HepG2 (cell line): ENCODE results near the gene ATP9A. TPM values are rescaled to one million over a fixed set of nuclear protein-coding genes. Genes with fewer than 3 reads are reported as not detected.
A peak's percentile ranks its signal among the peaks of the same experiment; 100 is the strongest.

Source experiments
- ATAC-seq: fragments of 200-7000 bp; cut with Tn5 transposase; 3 replicates; pipeline ENCODE4 v1.9.1; 2020; ENCODE audit warnings: mild to moderate bottlenecking, moderate library complexity
- BruUV-seq: library from RNA; stranded (reverse); fragments of 400-500 nt; replicated peaks from 2 replicates; lab custom pipeline; 2021; lab: Mats Ljungman, UMichigan
- CTCF ChIA-PET: fragments of 300-600 bp; formaldehyde crosslinking; extraction: SDS; loops from one replicate; lab custom pipeline; 2021; ENCODE audit warnings: low total read pairs, inconsistent platforms, low intra/inter-chr PET ratio; lab: Yijun Ruan, JAX
- POLR2A ChIA-PET: fragments of 350-600 bp; sonication (Branson Sonifier 250); formaldehyde crosslinking; loops from one replicate; lab custom pipeline; 2020; ENCODE audit warnings: antibody characterized with exemption, inconsistent platforms; lab: Yijun Ruan, JAX
- DNase-seq: peaks from one replicate; pipeline ENCODE4 v3.0.0-alpha.2; 2015; ENCODE audit warnings: low spot score
- FAIRE-seq: peaks from 3 replicates; lab custom pipeline; 2011; peaks lifted over from hg19 to GRCh38; lab: Jason Lieb, UNC
- H2AFZ ChIP-seq: one replicate; pipeline ENCODE4 v1.6.1; 2011; ENCODE audit warnings: low read length, inconsistent platforms
- H3K27ac ChIP-seq: fragments of 300-600 bp; 3 replicates; pipeline ENCODE4 v1.8.0; 2011; ENCODE audit warnings: mixed run types, mild to moderate bottlenecking, mixed read lengths, low read length, inconsistent platforms; ENCODE audit not compliant: insufficient read depth; ENCODE audit errors: extremely low read length
- H3K27me3 ChIP-seq, 2 experiments: fragments of 200-600 bp in 1 of 2; 2 replicates in 1 of 2; 3 replicates in 1 of 2; pipeline versions ENCODE4 v1.6.0 to v1.8.0; 2011; ENCODE audit warnings: low read length in 2 of 2, mild to moderate bottlenecking in 2 of 2, moderate library complexity in 2 of 2, inconsistent platforms in 1 of 2; ENCODE audit not compliant: insufficient read depth in 2 of 2, control insufficient read depth in 1 of 2
- H3K36me3 ChIP-seq, 2 experiments: fragments of 200-600 bp in 1 of 2; replicated peaks in 1 of 2; 2 replicates in 1 of 2; 3 replicates in 1 of 2; pipeline versions ENCODE4 v1.5.1 to v1.8.0; 2011; ENCODE audit warnings: low read length in 2 of 2, inconsistent platforms in 1 of 2; ENCODE audit not compliant: insufficient read depth in 2 of 2, control insufficient read depth in 1 of 2
- H3K4me1 ChIP-seq: 2 replicates; pipeline ENCODE4 v1.5.1; 2012; ENCODE audit warnings: low read length, inconsistent platforms; ENCODE audit not compliant: insufficient read depth
- H3K4me2 ChIP-seq: 2 replicates; pipeline ENCODE4 v1.6.0; 2011; ENCODE audit warnings: low read depth, low read length, inconsistent platforms
- H3K4me3 ChIP-seq, 3 experiments: fragments of 200-600 bp in 1 of 3; sonication (generic), shearing (Covaris generic) in 1 of 3; replicated peaks in 1 of 3; 2 replicates each; pipeline ENCODE4 v1.5.1; 2011 to 2016; ENCODE audit warnings: low read length in 3 of 3, inconsistent platforms in 2 of 3, low read depth in 2 of 3, mild to moderate bottlenecking in 2 of 3, control low read depth in 1 of 3, mixed read lengths in 1 of 3; ENCODE audit not compliant: insufficient read depth in 1 of 3
- H3K79me2 ChIP-seq: one replicate; pipeline ENCODE4 v1.6.1; 2011; ENCODE audit warnings: low read length, inconsistent platforms; ENCODE audit not compliant: insufficient read depth
- H3K9ac ChIP-seq: 2 replicates; pipeline ENCODE4 v1.6.0; 2011; ENCODE audit warnings: mild to moderate bottlenecking, low read depth, low read length, inconsistent platforms; ENCODE audit not compliant: insufficient read depth
- H3K9me3 ChIP-seq: 2 replicates; pipeline ENCODE4 v1.5.1; 2012; ENCODE audit warnings: mild to moderate bottlenecking, low read length
- H4K20me1 ChIP-seq: 2 replicates; pipeline ENCODE4 v1.6.0; 2011; ENCODE audit warnings: inconsistent platforms, mild to moderate bottlenecking, low read length, moderate library complexity; ENCODE audit not compliant: insufficient read depth
- ATM ChIP-seq: fragments of 450-650 bp; IDR thresholded peaks from 2 replicates; pipeline ENCODE4 v1.7.1; 2017; ENCODE audit warnings: mild to moderate bottlenecking, borderline replicate concordance
- DNMT3B ChIP-seq: conservative IDR thresholded peaks from 2 replicates; pipeline ENCODE4 v1.6.1; 2016; ENCODE audit warnings: missing biosample characterization, control low read depth
- ERF ChIP-seq: IDR thresholded peaks from 2 replicates; pipeline ENCODE4 v1.6.1; 2018; ENCODE audit warnings: missing biosample characterization, missing genetic modification reagents
- ESRRA ChIP-seq: sonication (generic); formaldehyde crosslinking; IDR thresholded peaks from 2 replicates; pipeline ENCODE4 v1.5.1; 2020; ENCODE audit warnings: mild to moderate bottlenecking, low read depth, missing genetic modification reagents
- FOXO4 ChIP-seq: sonication (generic); formaldehyde crosslinking; conservative IDR thresholded peaks from 2 replicates; pipeline ENCODE4 v1.8.1; 2023; ENCODE audit warnings: missing genetic modification reagents
- ISL2 ChIP-seq: sonication (generic); formaldehyde crosslinking; IDR thresholded peaks from 2 replicates; pipeline ENCODE4 v1.5.0; 2020; ENCODE audit warnings: missing genetic modification reagents
- KDM5B ChIP-seq: sonication (generic); formaldehyde crosslinking; IDR thresholded peaks from 2 replicates; pipeline ENCODE4 v1.4.0; 2020; ENCODE audit warnings: missing genetic modification reagents, mild to moderate bottlenecking, borderline replicate concordance
- NAIF1 ChIP-seq: sonication (generic); formaldehyde crosslinking; IDR thresholded peaks from 2 replicates; pipeline ENCODE4 v1.5.0; 2020; ENCODE audit warnings: mild to moderate bottlenecking, missing genetic modification reagents, borderline replicate concordance
- NR2F6 ChIP-seq, 2 experiments: IDR thresholded peaks; 2 replicates each; pipeline ENCODE4 v1.6.1; 2016; ENCODE audit warnings: antibody characterized with exemption in 1 of 2, mild to moderate bottlenecking in 1 of 2
- PPARG ChIP-seq: conservative IDR thresholded peaks from 2 replicates; pipeline ENCODE4 v1.6.1; 2016; ENCODE audit warnings: missing biosample characterization, missing genetic modification reagents
- SRSF9 ChIP-seq: fragments of 200-400 bp; formaldehyde crosslinking; IDR thresholded peaks from 2 replicates; pipeline ENCODE4 v1.6.1; 2018; ENCODE audit warnings: borderline replicate concordance, mild to moderate bottlenecking, low read depth, low read length; ENCODE audit not compliant: insufficient read depth, poor library complexity, severe bottlenecking
- THAP7 ChIP-seq: sonication (generic); formaldehyde crosslinking; IDR thresholded peaks from 2 replicates; pipeline ENCODE4 v1.8.1; 2023; ENCODE audit warnings: mild to moderate bottlenecking, missing genetic modification reagents
- ZIK1 ChIP-seq: sonication (generic); formaldehyde crosslinking; IDR thresholded peaks from 2 replicates; pipeline ENCODE4 v1.5.0; 2020; ENCODE audit warnings: mild to moderate bottlenecking, low read depth, missing genetic modification reagents, borderline replicate concordance
- ZKSCAN1 ChIP-seq: fragments of 150-350 bp; IDR thresholded peaks from 2 replicates; pipeline ENCODE4 v1.6.1; 2014; ENCODE audit warnings: low read length
- ZNF18 ChIP-seq: sonication (generic); formaldehyde crosslinking; IDR thresholded peaks from 2 replicates; pipeline ENCODE4 v1.8.0; 2022; ENCODE audit warnings: mild to moderate bottlenecking, missing genetic modification reagents; ENCODE audit not compliant: insufficient replicate concordance
- ZNF256 ChIP-seq: sonication (generic); formaldehyde crosslinking; conservative IDR thresholded peaks from 2 replicates; pipeline ENCODE4 v1.4.0; 2020; ENCODE audit warnings: missing genetic modification reagents
- ZNF350 ChIP-seq: sonication (generic); formaldehyde crosslinking; IDR thresholded peaks from 2 replicates; pipeline ENCODE4 v1.4.0; 2020; ENCODE audit warnings: mild to moderate bottlenecking, low read depth, missing genetic modification reagents, borderline replicate concordance
- ZNF557 ChIP-seq: sonication (generic); formaldehyde crosslinking; IDR thresholded peaks from 2 replicates; pipeline ENCODE4 v1.4.0; 2020; ENCODE audit warnings: missing genetic modification reagents
- ZNF776 ChIP-seq: sonication (generic); formaldehyde crosslinking; IDR thresholded peaks from 2 replicates; pipeline ENCODE4 v1.4.0; 2020; ENCODE audit warnings: mild to moderate bottlenecking, missing genetic modification reagents
- WGBS: methylation state at CpG from one replicate; pipeline ENCODE4 v1.1.6; 2017; ENCODE audit warnings: low lambda C conversion rate; 5-methylcytosine and 5-hydroxymethylcytosine counted together
- in situ Hi-C: cut with HindIII; loops from 2 replicates; pipeline ENCODE4 v1.10.0; 2017; ENCODE audit warnings: low pct_unique_long_range_greater_than_20kb; ENCODE audit not compliant: extremely low pct_ligation_motif_present
- intact Hi-C: fragments of 100-400 bp; cut with micrococcal nuclease; formaldehyde crosslinking; loops from one replicate; pipeline ENCODE4 v1.10.0; 2022; ENCODE audit not compliant: unreplicated experiment
- polyA plus RNA-seq, 8 experiments: library from polyadenylated mRNA; depleted of rRNA in 3 of 8; stranded (reverse) in 7 of 8; unstranded in 1 of 8; fragments of >200 nt; fragmentation: Illumina TruSeq in 4 of 8; extraction: Trizol in 4 of 8; gene quantifications; 2 replicates each; pipeline versions ENCODE4 v1.2.1 to v1.2.3, GENCODE V29; 2011 to 2016; ENCODE audit warnings: low read depth in 4 of 8, missing spikeins in 1 of 8, mixed read lengths in 1 of 8; ENCODE audit not compliant: insufficient read depth in 1 of 8
- total RNA-seq, 5 experiments: library from RNA; depleted of rRNA; stranded (reverse); fragments of >200 nt; fragmentation: Illumina TruSeq; extraction: Trizol; gene quantifications; 2 replicates each; pipeline ENCODE4 v1.2.3, GENCODE V29; 2016; ENCODE audit warnings: low read depth in 1 of 5

Gene ATP9A
- total and polyA plus RNA-seq, 2 of the 13 experiments (the other 11 are each of a cell fraction or from before 2014, with no cell fraction given): 11.8 to 18.5 TPM

- Histone ChIP-seq H3K9ac (peak overlapping the region; percentile 65), H3K4me1 (peaks cover 44% of the 10 kb centered on the region), H3K36me3 (no peaks in the 10 kb centered on the region), H4K20me1 (no peaks in the 10 kb centered on the region), H3K27ac (no peak overlapping the region), H3K27me3 (peaks cover 2 to 49% of the 10 kb centered on the region in 2 experiments; a peak in 3 of 5 replicates), H3K4me2 (peak overlapping the region; percentile 99), H3K4me3 (peak overlapping the region; percentile 55 to 78 (median 60)), H2AFZ (peak overlapping the region; percentile 79), H3K9me3 (no peaks in the 10 kb centered on the region), H3K79me2 (no peaks in the 10 kb centered on the region)
- WGBS: 6% methylated on average over 43 of the region's 44 CpGs
- POLR2A ChIA-PET: interaction anchor here (0.9 to 1.3 kb wide), 2 partner anchors 19 to 100 kb away, joined by 3 read pairs; no protein-coding TSS in a partner anchor
- CTCF ChIA-PET: interaction anchor here (0.8 to 2.4 kb wide), 5 partner anchors 29 to 284 kb away, joined by 3 to 18 read pairs (median 6); no protein-coding TSS in a partner anchor
- intact Hi-C loops: loop anchor here (1.0 to 2.0 kb wide), 2 partner anchors 167 to 283 kb away; no protein-coding TSS in a partner anchor
- in situ Hi-C loops: loop anchor here (5.0 kb wide), 1 partner anchor 282 kb away; no protein-coding TSS in a partner anchor
- BruUV-seq: no TSS peak
- peak; percentile 48 for DNase-seq
- peak; percentile 95 for ATAC-seq
- FAIRE-seq: no peak
- TF ChIP-seq DNMT3B (CRISPR knock-in tag) (no peak), ZNF18 (CRISPR knock-in tag) (no peak), NR2F6 (IDR thresholded peaks at IDR 0.05) (no peak), NR2F6 (CRISPR knock-in tag; IDR thresholded peaks at IDR 0.05) (peak; percentile 45; the same call in 1 of the 2 replicates), ZKSCAN1 (0 out of 2 replicates have a peak, but pooled peaks have one; percentile 30), ERF (CRISPR knock-in tag) (0 out of 2 replicates have a peak, but pooled peaks have one; percentile 48), ZNF557 (CRISPR knock-in tag) (0 out of 2 replicates have a peak, but pooled peaks have one; percentile 64), NAIF1 (CRISPR knock-in tag) (peak; percentile 75; the same call in 1 of the 2 replicates), ATM (no peak), THAP7 (no peak), FOXO4 (CRISPR knock-in tag) (no peak), ZNF256 (CRISPR knock-in tag) (0 out of 2 replicates have a peak, but pooled peaks have one; percentile 63), ESRRA (peak; percentile 28; the same call in 1 of the 2 replicates), ZNF776 (peak; percentile 85; the same call in 1 of the 2 replicates), PPARG (CRISPR knock-in tag) (0 out of 2 replicates have a peak, but pooled peaks have one; percentile 35), SRSF9 (no peak), KDM5B (CRISPR knock-in tag) (peak; percentile 84; the same call in 1 of the 2 replicates), ZNF350 (CRISPR knock-in tag) (peak; percentile 93), ZIK1 (CRISPR knock-in tag) (peak; percentile 85), ISL2 (CRISPR knock-in tag) (peak; percentile 53; the same call in 1 of the 2 replicates)
Observed at GRCh38 chr20:51800060-51800871, 32.1 kb upstream of the ATP9A start.
